Activated T-helper 1 cell treated with anti-CD3 and anti-CD28 coated beads, Interleukin-12 subunit alpha, Interleukin-12 subunit beta, Interleukin-2, Interleukin-4 antibody, amounts not matched to agents 30 ng/mL and 10 ng/mL and 1 ng/mL, durations not matched to agents 14 hours and 24 hours and 36 hours (primary cell): Measurements from ENCODE around the gene CMTM3. TPM values are rescaled to one million over a fixed set of nuclear protein-coding genes. Genes with fewer than 3 reads are reported as not detected.

Source experiments
- DNase-seq: peaks from one replicate; pipeline ENCODE4 v3.0.0; 2021; ENCODE audit warnings: low spot score
- H3K27ac Mint-ChIP-seq: one replicate; pipeline ENCODE4 v1.8.0; 2021; ENCODE audit warnings: mild to moderate bottlenecking, mixed read lengths
- H3K27me3 Mint-ChIP-seq: one replicate; pipeline ENCODE4 v1.8.0; 2022; ENCODE audit warnings: mild to moderate bottlenecking, moderate library complexity, mixed read lengths; ENCODE audit not compliant: insufficient read depth
- H3K36me3 Mint-ChIP-seq: one replicate; pipeline ENCODE4 v1.8.0; 2021; ENCODE audit warnings: low read depth, mixed read lengths
- H3K4me1 Mint-ChIP-seq: one replicate; pipeline ENCODE4 v1.8.0; 2021; ENCODE audit warnings: low read depth, mixed read lengths
- H3K4me3 Mint-ChIP-seq: one replicate; pipeline ENCODE4 v1.8.0; 2021; ENCODE audit warnings: mild to moderate bottlenecking, moderate library complexity, mixed read lengths
- H3K9me3 Mint-ChIP-seq: one replicate; pipeline ENCODE4 v1.8.0; 2021; ENCODE audit warnings: mixed read lengths
- intact Hi-C: fragments of 100-400 bp; cut with micrococcal nuclease; formaldehyde crosslinking; loops from one replicate; pipeline ENCODE4 v1.15.1; 2024
- total RNA-seq: library from RNA; stranded (reverse); gene quantifications from 2 replicates; pipeline ENCODE4 v1.2.3, GENCODE V29; 2022

The CMTM3 gene
- total RNA-seq, 1 donor from 2014 or later = 93.1 TPM

GRCh38 chr16:66572356-66572755 is 32.1 kb upstream of the CMTM3 start:
- H3K36me3 Mint-ChIP-seq = peaks cover 46% of the 10 kb centered on the region
- peaks cover 1% of the 10 kb centered on the region for H3K9me3 Mint-ChIP-seq
- intact Hi-C loops = no loop called here
- H3K27ac Mint-ChIP-seq = peak overlapping the region; percentile 2
- peaks cover 27% of the 10 kb centered on the region for H3K4me1 Mint-ChIP-seq
- no peak for DNase-seq
- peaks cover 6% of the 10 kb centered on the region for H3K27me3 Mint-ChIP-seq
- H3K4me3 Mint-ChIP-seq = no peak overlapping the region

- Mint-ChIP-seq H3K27me3 (peaks cover 23% of the 10 kb centered on the region), H3K36me3 (peaks cover 49% of the 10 kb centered on the region), H3K27ac (no peak overlapping the region), H3K4me1 (peaks cover 21% of the 10 kb centered on the region), H3K4me3 (no peak overlapping the region), H3K9me3 (no peaks in the 10 kb centered on the region)
- intact Hi-C loops = no loop called here
- no peak for DNase-seq
Observed at GRCh38 chr16:66574081-66574480, 30.4 kb upstream of the CMTM3 start.

GRCh38 chr16:66574531-66574930 is 30.0 kb upstream of the CMTM3 start:
- peaks cover 46% of the 10 kb centered on the region for H3K36me3 Mint-ChIP-seq
- peaks cover 25% of the 10 kb centered on the region for H3K27me3 Mint-ChIP-seq

GRCh38 chr16:66575060-66575459 is 29.4 kb upstream of the CMTM3 start:
- intact Hi-C loops = no loop called here
- no peak for DNase-seq
- peaks cover 30% of the 10 kb centered on the region for H3K27me3 Mint-ChIP-seq
- H3K36me3 Mint-ChIP-seq = peaks cover 44% of the 10 kb centered on the region
- no peak overlapping the region for H3K27ac Mint-ChIP-seq
- H3K4me1 Mint-ChIP-seq = peaks cover 11% of the 10 kb centered on the region
- H3K9me3 Mint-ChIP-seq = no peaks in the 10 kb centered on the region
- no peak overlapping the region for H3K4me3 Mint-ChIP-seq

More at GRCh38 chr16:66574531-66574930, 30.0 kb upstream of the CMTM3 start:
- Mint-ChIP-seq H3K9me3 (no peaks in the 10 kb centered on the region), H3K27ac (no peak overlapping the region), H3K4me3 (no peak overlapping the region), H3K4me1 (peaks cover 17% of the 10 kb centered on the region)
- DNase-seq = no peak
- intact Hi-C loops = no loop called here

GRCh38 chr16:66576296-66576695 is 28.2 kb upstream of the CMTM3 start:
- Mint-ChIP-seq H3K9me3 (no peaks in the 10 kb centered on the region), H3K4me3 (no peak overlapping the region), H3K4me1 (peaks cover 11% of the 10 kb centered on the region), H3K27me3 (peaks cover 34% of the 10 kb centered on the region), H3K36me3 (peaks cover 35% of the 10 kb centered on the region), H3K27ac (no peak overlapping the region)
- DNase-seq = no peak
- intact Hi-C loops = no loop called here

GRCh38 chr16:66578651-66579531 is 25.6 kb upstream of the CMTM3 start, which contains the start of gene CMTM2:
Gene CMTM2 (plus strand): TSS chr16:66579463. CDS start chr16:66579608, 145 bp downstream.
- no peak for DNase-seq
- peaks cover 34% of the 10 kb centered on the region for H3K27me3 Mint-ChIP-seq
- peaks cover 30% of the 10 kb centered on the region for H3K36me3 Mint-ChIP-seq
- H3K4me3 Mint-ChIP-seq = peak within 1 kb of the TSS; percentile 11
- no peak within 1 kb of the TSS for H3K27ac Mint-ChIP-seq
- H3K9me3 Mint-ChIP-seq = no peaks in the 10 kb centered on the region
- intact Hi-C loops = no loop called here
- peaks cover 14% of the 10 kb centered on the region for H3K4me1 Mint-ChIP-seq

GRCh38 chr16:66580605-66581209 is 23.8 kb upstream of the CMTM3 start:
- peaks cover 34% of the 10 kb centered on the region for H3K27me3 Mint-ChIP-seq
- peaks cover 21% of the 10 kb centered on the region for H3K36me3 Mint-ChIP-seq
- H3K4me3 Mint-ChIP-seq = no peak overlapping the region
- H3K4me1 Mint-ChIP-seq = peaks cover 17% of the 10 kb centered on the region
- intact Hi-C loops = loop anchor here (2.0 kb wide), 1 partner anchor 16 kb away; no protein-coding TSS in a partner anchor
- H3K9me3 Mint-ChIP-seq = no peaks in the 10 kb centered on the region
- no peak for DNase-seq
- no peak overlapping the region for H3K27ac Mint-ChIP-seq

DNA sequence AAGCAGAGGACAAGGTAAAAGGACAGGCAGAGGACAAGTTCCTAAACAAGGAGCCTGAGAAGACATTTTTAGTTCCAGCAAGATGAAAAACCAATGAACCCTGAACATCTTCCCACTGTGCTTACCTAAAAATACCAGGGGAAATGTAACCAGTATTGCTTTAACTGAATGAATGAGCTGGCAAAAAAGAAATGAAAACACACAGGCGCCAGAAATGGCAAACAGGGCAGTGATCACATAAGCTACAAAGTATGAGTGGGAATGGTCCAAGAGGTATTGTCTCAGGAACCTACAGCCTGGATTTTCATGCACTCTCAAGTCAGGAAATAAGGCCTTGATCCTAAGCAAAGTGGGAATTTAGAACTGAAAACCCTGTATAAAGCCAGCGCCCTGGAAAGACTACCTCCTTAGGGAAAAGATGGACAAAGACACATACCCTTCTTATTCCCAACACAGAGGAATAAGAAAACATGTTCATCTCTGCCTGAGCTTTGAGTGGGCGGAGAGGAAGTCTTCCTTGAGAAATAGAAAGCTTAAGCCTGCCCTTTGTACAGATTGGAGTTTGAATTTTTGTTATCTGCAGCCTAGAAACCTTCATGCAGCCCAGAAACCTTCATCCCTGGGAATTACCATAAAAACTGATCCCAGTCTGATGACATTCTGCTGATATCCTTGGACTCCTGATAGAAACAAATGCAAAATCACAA is 23.1 kb upstream of the CMTM3 start:
- DNase-seq = no peak
- intact Hi-C loops = loop anchor here (2.0 kb wide), 1 partner anchor 17 kb away; no protein-coding TSS in a partner anchor
- peaks cover 24% of the 10 kb centered on the region for H3K36me3 Mint-ChIP-seq
- H3K4me3 Mint-ChIP-seq = no peak overlapping the region
- no peaks in the 10 kb centered on the region for H3K9me3 Mint-ChIP-seq
- H3K4me1 Mint-ChIP-seq = peaks cover 20% of the 10 kb centered on the region
- no peak overlapping the region for H3K27ac Mint-ChIP-seq
- H3K27me3 Mint-ChIP-seq = peaks cover 34% of the 10 kb centered on the region

- H3K36me3 Mint-ChIP-seq = peaks cover 12% of the 10 kb centered on the region
- H3K9me3 Mint-ChIP-seq = no peaks in the 10 kb centered on the region
- intact Hi-C loops = no loop called here
- H3K27ac Mint-ChIP-seq = no peak overlapping the region
- H3K4me3 Mint-ChIP-seq = no peak overlapping the region
- no peak for DNase-seq
- H3K4me1 Mint-ChIP-seq = peaks cover 50% of the 10 kb centered on the region
- peaks cover 3% of the 10 kb centered on the region for H3K27me3 Mint-ChIP-seq
Observed at GRCh38 chr16:66585481-66586239, 18.8 kb upstream of the CMTM3 start.

DNA sequence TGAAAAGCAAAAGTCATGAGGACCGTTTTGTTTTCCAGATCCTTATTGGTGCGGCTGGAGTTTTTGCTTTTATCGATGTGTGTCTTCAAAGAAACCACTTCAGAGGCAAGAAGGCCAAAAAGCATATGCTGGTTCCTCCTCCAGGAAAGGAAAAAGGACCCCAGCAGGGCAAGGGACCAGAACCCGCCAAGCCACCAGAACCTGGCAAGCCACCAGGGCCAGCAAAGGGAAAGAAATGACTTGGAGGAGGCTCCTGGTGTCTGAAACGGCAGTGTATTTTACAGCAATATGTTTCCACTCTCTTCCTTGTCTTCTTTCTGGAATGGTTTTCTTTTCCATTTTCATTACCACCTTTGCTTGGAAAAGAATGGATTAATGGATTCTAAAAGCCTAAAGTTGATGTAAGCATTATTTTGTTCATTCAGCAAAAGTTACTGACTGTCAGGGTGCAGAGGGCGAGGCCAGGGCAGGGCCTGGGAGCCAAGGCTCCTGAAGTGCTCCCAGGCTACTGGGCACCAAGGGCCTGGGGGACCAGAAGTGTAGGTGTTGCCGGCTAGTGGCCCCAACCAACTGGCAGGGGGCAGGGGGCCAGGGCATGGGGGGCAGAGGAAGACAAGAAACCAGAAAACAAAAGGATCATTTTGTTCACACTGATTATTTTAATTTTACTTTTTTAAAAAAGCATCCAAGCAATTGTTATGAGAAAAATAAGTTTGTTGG is 16.5 kb upstream of the CMTM3 start:
- peaks cover 3% of the 10 kb centered on the region for H3K27me3 Mint-ChIP-seq
- peaks cover 41% of the 10 kb centered on the region for H3K4me1 Mint-ChIP-seq
- H3K9me3 Mint-ChIP-seq = no peaks in the 10 kb centered on the region
- intact Hi-C loops = loop anchor here (2.0 kb wide), 1 partner anchor 37 kb away; the partner anchor contains the start of gene TK2
- H3K27ac Mint-ChIP-seq = no peak overlapping the region
- H3K36me3 Mint-ChIP-seq = peaks cover 9% of the 10 kb centered on the region
- no peak for DNase-seq
- peak overlapping the region; percentile 12 for H3K4me3 Mint-ChIP-seq

- DNase-seq = peak; percentile 54
- H3K4me1 Mint-ChIP-seq = peaks cover 42% of the 10 kb centered on the region
- peaks cover 9% of the 10 kb centered on the region for H3K36me3 Mint-ChIP-seq
- no peaks in the 10 kb centered on the region for H3K9me3 Mint-ChIP-seq
- peak overlapping the region; percentile 73 for H3K4me3 Mint-ChIP-seq
- peak overlapping the region; percentile 49 for H3K27ac Mint-ChIP-seq
- peaks cover 3% of the 10 kb centered on the region for H3K27me3 Mint-ChIP-seq
- intact Hi-C loops = loop anchor here (1.0 to 2.0 kb wide), 3 partner anchors 38 to 183 kb away; partner anchors contain the start of gene TK2
Observed at GRCh38 chr16:66588981-66589713, 15.4 kb upstream of the CMTM3 start.
